ENCODE data around the gene PTPN9. TPM values are rescaled to one million over a fixed set of nuclear protein-coding genes. Genes with fewer than 3 reads are reported as not detected.
"Not testable (repeated sequence)": the region's sequence is repeated elsewhere in the genome, so short reads cannot be mapped to it uniquely, and the experiment has no call there.

The PTPN9 gene
- total RNA-seq, 6 experiments from 2014 or later = 27.9 to 36.3 (median 33.6) TPM

DNA sequence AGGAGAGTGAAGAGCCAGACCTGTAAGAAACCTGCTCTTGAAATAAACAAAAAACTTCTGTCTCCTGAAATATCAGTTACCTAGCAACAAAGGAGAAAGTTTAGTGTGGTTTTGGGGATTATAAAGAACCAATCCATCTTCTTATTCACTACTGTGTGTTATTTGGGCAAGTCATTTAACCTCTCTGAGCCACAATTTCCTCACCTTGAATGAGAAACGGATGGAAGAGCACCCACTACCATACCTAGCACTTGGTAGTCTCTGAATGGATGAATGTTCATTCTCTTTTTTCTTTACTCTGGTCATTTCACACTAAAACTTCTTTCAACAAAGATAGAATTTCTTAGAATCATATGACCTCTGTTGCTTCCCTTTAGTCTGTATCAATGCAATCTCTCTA lies 45.2 kb downstream of the PTPN9 start:
- Mint-ChIP-seq H3K36me3 (ENCODE audit: low read depth) (peaks cover 4% of the 10 kb centered on the region; the same call in 1 of the 2 replicates), H3K27ac (peak overlapping the region; percentile 82), H3K9me3 (no peaks in the 10 kb centered on the region), H3K27me3 (ENCODE audit: insufficient read depth) (no peaks in the 10 kb centered on the region; the same call in 1 of the 2 replicates), H3K4me3 (no peak overlapping the region), H3K4me1 (ENCODE audit: low read depth) (peaks cover 35% of the 10 kb centered on the region)
- DNase-seq = no peak
- TF ChIP-seq CTCF (IDR thresholded peaks at IDR 0.05) = no peak

GRCh38 chr15:75532413-75533250 lies 46.5 kb downstream of the PTPN9 start:
- Mint-ChIP-seq H3K4me3 (peak overlapping the region; percentile 58), H3K4me1 (ENCODE audit: low read depth) (peaks cover 35% of the 10 kb centered on the region), H3K27ac (peak overlapping the region; percentile 82)

DNA sequence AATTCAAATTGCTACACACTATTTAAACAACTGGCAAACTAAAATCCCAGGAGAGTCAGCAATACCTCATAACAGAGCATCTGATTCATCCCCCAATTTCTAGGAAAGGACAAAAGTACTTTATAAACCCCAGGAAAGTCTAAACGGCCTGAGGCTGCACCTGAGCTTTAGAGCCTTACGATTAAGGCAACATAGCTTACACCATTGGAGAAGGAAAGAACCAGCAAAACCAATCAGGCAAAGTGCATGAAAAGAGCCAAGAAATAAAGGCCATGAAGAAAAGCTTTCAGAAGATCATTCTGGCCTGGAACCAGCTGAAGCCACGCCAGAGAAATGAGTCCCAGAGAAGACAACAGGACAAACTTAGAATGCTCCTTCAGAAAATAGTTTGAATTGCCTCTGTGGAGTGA lies 48.1 kb downstream of the PTPN9 start:
- Mint-ChIP-seq H3K27me3 (ENCODE audit: insufficient read depth) (no peaks in the 10 kb centered on the region; the same call in 1 of the 2 replicates), H3K27ac (peak overlapping the region; percentile 32)

More at GRCh38 chr15:75532413-75533250, 46.5 kb downstream of the PTPN9 start:
- H3K36me3 Mint-ChIP-seq (ENCODE audit: low read depth) = peaks cover 4% of the 10 kb centered on the region; the same call in 1 of the 2 replicates
- H3K9me3 Mint-ChIP-seq = no peaks in the 10 kb centered on the region
- peak; percentile 54 for DNase-seq
- peak; percentile 81 for TF ChIP-seq CTCF (IDR thresholded peaks at IDR 0.05)
- H3K27me3 Mint-ChIP-seq (ENCODE audit: insufficient read depth) = no peaks in the 10 kb centered on the region; the same call in 1 of the 2 replicates

DNA sequence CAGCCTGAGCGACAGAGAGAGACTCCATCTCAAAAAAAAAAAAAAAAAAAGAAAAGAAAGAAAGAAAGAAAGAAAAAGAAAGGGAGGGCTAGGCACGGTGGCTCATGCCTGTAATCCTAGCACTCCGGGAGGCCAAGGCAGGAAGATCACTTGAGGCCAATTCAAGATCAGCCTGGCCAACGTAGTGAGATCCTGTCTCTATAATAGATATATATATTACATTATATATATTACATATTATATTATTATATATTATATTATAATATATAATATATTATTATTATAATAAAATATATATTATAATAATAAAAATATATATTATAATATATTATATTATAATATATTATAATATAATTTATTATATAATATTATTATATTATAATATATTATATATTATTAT lies 48.9 kb downstream of the PTPN9 start:
- no peak for DNase-seq
- Mint-ChIP-seq H3K36me3 (ENCODE audit: low read depth) (peaks cover 18% of the 10 kb centered on the region), H3K4me1 (ENCODE audit: low read depth) (peaks cover 43% of the 10 kb centered on the region)

More for the DNA sequence above, 48.1 kb downstream of the PTPN9 start:
- peak; percentile 31 for DNase-seq
- no peak for TF ChIP-seq CTCF (IDR thresholded peaks at IDR 0.05)
- Mint-ChIP-seq H3K36me3 (ENCODE audit: low read depth) (peaks cover 17% of the 10 kb centered on the region), H3K4me1 (ENCODE audit: low read depth) (peaks cover 43% of the 10 kb centered on the region), H3K9me3 (no peaks in the 10 kb centered on the region), H3K4me3 (peak overlapping the region; percentile 2; the same call in 1 of the 2 replicates)

GRCh38 chr15:75525756-75526155 lies 53.4 kb downstream of the PTPN9 start:
- not testable (repeated sequence) for H3K4me3 Mint-ChIP-seq; H3K9me3 Mint-ChIP-seq; H3K4me1 Mint-ChIP-seq (ENCODE audit: low read depth); H3K27ac Mint-ChIP-seq; H3K27me3 Mint-ChIP-seq (ENCODE audit: insufficient read depth); DNase-seq
- peaks cover 36% of the 10 kb centered on the region for H3K36me3 Mint-ChIP-seq (ENCODE audit: low read depth)

More for the DNA sequence above, 48.9 kb downstream of the PTPN9 start:
- Mint-ChIP-seq H3K27ac (no peak overlapping the region), H3K27me3 (ENCODE audit: insufficient read depth) (no peaks in the 10 kb centered on the region; the same call in 1 of the 2 replicates), H3K4me3 (no peak overlapping the region), H3K9me3 (no peaks in the 10 kb centered on the region)
- no peak for TF ChIP-seq CTCF (IDR thresholded peaks at IDR 0.05)

DNA sequence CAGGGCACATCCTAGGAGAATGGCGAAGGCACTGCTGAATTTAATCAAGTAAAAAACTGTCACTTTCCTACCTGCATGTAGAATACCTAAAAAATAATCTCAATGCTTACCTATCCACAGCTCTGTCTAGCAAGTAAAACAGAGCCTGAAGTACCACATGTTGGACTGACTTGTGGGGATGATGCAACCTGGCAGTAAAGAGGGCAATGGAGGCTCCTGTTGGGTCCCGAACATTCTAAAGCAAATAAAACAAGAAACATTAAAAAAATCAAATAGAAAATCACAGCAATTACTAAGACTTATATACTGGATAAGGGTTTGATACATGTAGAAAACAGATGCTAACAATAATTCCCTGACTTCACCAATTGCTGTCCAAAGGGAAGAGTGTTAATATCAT lies 56.1 kb downstream of the PTPN9 start:
- no peak overlapping the region for H3K27ac Mint-ChIP-seq
- no peaks in the 10 kb centered on the region; the same call in 1 of the 2 replicates for H3K27me3 Mint-ChIP-seq (ENCODE audit: insufficient read depth)
- DNase-seq = no peak
- peaks cover 9% of the 10 kb centered on the region; the same call in 1 of the 2 replicates for H3K4me1 Mint-ChIP-seq (ENCODE audit: low read depth)
- H3K9me3 Mint-ChIP-seq = no peaks in the 10 kb centered on the region
- TF ChIP-seq CTCF (IDR thresholded peaks at IDR 0.05) = no peak
- H3K36me3 Mint-ChIP-seq (ENCODE audit: low read depth) = peaks cover 39% of the 10 kb centered on the region
- H3K4me3 Mint-ChIP-seq = no peak overlapping the region

Measured in HFFc6 (cell line).